Measurements from ENCODE around the gene STK35.

The STK35 gene

DNA sequence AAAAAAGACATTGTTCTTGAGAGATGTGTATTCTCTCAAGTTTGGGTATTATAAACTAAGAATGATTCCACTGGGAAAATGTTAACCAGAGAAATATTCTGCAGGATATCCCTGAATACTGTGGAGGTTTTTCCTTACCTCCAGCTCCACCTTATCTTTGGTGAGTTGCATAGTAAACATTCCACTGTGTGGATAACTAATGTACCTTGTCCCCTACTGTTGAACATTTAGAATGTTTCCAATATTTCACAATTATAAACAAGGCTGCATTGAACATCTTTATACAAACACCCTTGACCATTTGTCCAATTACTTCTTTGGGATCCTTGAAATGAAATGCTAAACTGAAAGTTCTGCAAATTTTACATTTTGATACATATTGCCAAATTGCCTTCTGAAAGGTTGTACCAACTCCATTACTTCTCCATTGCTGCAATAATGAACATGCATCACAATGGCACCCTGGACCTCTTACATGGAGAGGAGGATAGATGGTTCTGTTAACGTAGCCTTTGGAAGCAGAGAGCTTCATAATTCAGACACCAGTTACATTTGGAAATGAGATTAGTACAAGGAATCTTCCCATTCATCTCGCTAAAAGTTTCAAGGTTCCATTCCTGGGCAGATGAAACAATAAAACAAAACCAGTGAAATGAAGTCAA is 35.0 kb upstream of the STK35 start:
- no peak for DNase-seq (ENCODE audit: extremely low spot score)
- TF ChIP-seq SUZ12 (IDR thresholded peaks at IDR 0.05): no peak
- CTCF ChIA-PET: interaction anchor here (1.1 kb wide), 1 partner anchor 27 kb away, joined by 3 read pairs; no protein-coding TSS in a partner anchor
- POLR2A ChIA-PET: no interaction called here

DNA sequence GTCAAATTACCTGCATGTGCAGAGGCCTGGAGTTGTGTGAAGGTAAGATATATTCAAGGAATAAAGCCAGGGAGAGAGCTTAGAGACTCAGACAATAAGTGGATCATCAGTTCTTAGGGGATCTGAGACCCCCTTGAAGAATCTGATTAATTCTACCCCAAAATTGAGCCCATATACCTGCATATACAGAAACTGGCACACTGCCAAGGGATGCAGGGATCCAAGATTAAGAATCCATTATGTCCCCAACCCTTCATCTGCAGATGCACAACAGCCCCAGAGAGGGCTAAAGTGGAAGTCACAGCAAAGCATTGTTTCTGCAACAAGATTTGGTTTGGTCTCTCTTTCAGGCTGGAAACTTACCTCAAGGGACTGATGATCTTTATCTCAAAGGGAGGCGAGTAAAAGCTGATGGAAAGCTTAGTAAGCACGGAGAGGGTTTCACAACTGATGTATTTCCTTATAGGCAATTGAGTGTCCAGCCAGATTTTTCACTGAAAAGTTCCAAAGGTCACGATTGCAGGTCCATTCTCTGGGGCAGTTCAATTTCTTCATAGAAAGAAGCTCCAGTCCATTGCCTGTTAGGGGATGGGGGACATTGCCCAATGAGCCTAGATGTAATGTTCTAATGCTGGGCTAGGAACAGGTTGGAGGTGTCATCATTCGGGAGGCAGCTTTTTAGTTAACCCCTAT is 20.9 kb upstream of the STK35 start:
- no peak for TF ChIP-seq L3MBTL2 (conservative IDR thresholded peaks at IDR 0.05)
- TF ChIP-seq HDGF (IDR thresholded peaks at IDR 0.05; ENCODE audit: borderline replicate concordance): no peak
- TF ChIP-seq ZNF384 (IDR thresholded peaks at IDR 0.05): no peak
- TF ChIP-seq FOXA1 (IDR thresholded peaks at IDR 0.05): no peak
- TF ChIP-seq TARDBP (IDR thresholded peaks at IDR 0.05): no peak
- TF ChIP-seq FOXK2 (IDR thresholded peaks at IDR 0.05): no peak
- no peak for TF ChIP-seq LEF1 (IDR thresholded peaks at IDR 0.05; ENCODE audit: borderline replicate concordance)
- no peak for TF ChIP-seq NFRKB (IDR thresholded peaks at IDR 0.05)
- TF ChIP-seq SP1 (IDR thresholded peaks at IDR 0.05): no peak
- TF ChIP-seq FOXM1 (IDR thresholded peaks at IDR 0.05; ENCODE audit: borderline replicate concordance): no peak
- no peak for TF ChIP-seq CTBP1 (IDR thresholded peaks at IDR 0.05; ENCODE audit: borderline replicate concordance)
- no peak for TF ChIP-seq ELF4 (IDR thresholded peaks at IDR 0.05)
- TF ChIP-seq, protein P1, sequence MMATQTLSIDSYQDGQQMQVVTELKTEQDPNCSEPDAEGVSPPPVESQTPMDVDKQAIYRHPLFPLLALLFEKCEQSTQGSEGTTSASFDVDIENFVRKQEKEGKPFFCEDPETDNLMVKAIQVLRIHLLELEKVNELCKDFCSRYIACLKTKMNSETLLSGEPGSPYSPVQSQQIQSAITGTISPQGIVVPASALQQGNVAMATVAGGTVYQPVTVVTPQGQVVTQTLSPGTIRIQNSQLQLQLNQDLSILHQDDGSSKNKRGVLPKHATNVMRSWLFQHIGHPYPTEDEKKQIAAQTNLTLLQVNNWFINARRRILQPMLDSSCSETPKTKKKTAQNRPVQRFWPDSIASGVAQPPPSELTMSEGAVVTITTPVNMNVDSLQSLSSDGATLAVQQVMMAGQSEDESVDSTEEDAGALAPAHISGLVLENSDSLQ (IDR thresholded peaks at IDR 0.05): no peak
- TF ChIP-seq BHLHE40 (IDR thresholded peaks at IDR 0.05; ENCODE audit: borderline replicate concordance): no peak
- no peak for TF ChIP-seq SUZ12 (IDR thresholded peaks at IDR 0.05)
- TF ChIP-seq ARNT (IDR thresholded peaks at IDR 0.05): no peak
- DNase-seq (ENCODE audit: extremely low spot score): no peak
- ChIA-PET POLR2A (no interaction called here), CTCF (no interaction called here)

DNA sequence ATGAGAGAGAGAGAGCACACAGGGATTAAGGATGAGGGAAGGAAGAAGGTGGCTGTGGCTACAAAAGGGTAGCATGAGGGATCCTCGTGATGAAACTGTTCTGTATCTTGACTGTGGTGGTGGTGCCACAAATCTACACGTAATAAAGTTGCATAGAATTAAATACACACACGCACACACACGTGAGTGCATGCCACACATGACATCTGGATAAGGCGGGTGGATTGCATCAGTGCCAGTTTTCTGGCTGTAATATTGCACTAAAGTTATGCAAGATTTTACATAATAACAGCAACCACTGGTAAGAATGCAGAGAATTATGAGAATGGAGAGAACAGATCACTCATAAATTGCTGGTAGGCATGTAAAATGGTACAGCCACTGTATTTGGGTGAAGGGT is 16.9 kb upstream of the STK35 start:
- ChIA-PET POLR2A (no interaction called here), CTCF (no interaction called here)
- DNase-seq (ENCODE audit: extremely low spot score): no peak
- TF ChIP-seq ELF4 (IDR thresholded peaks at IDR 0.05) (no peak), L3MBTL2 (conservative IDR thresholded peaks at IDR 0.05) (no peak), SUZ12 (IDR thresholded peaks at IDR 0.05) (no peak), FOXM1 (IDR thresholded peaks at IDR 0.05; ENCODE audit: borderline replicate concordance) (no peak), TARDBP (IDR thresholded peaks at IDR 0.05) (no peak), FOXA1 (IDR thresholded peaks at IDR 0.05) (no peak), FOXK2 (IDR thresholded peaks at IDR 0.05) (no peak), NFRKB (IDR thresholded peaks at IDR 0.05) (no peak), LEF1 (IDR thresholded peaks at IDR 0.05; ENCODE audit: borderline replicate concordance) (no peak), ZNF384 (IDR thresholded peaks at IDR 0.05) (no peak), ARNT (IDR thresholded peaks at IDR 0.05) (no peak), HDGF (IDR thresholded peaks at IDR 0.05; ENCODE audit: borderline replicate concordance) (no peak), CTBP1 (IDR thresholded peaks at IDR 0.05; ENCODE audit: borderline replicate concordance) (no peak), SP1 (IDR thresholded peaks at IDR 0.05) (no peak), BHLHE40 (IDR thresholded peaks at IDR 0.05; ENCODE audit: borderline replicate concordance) (no peak)
- TF ChIP-seq, protein P1 (IDR thresholded peaks at IDR 0.05): no peak

DNA sequence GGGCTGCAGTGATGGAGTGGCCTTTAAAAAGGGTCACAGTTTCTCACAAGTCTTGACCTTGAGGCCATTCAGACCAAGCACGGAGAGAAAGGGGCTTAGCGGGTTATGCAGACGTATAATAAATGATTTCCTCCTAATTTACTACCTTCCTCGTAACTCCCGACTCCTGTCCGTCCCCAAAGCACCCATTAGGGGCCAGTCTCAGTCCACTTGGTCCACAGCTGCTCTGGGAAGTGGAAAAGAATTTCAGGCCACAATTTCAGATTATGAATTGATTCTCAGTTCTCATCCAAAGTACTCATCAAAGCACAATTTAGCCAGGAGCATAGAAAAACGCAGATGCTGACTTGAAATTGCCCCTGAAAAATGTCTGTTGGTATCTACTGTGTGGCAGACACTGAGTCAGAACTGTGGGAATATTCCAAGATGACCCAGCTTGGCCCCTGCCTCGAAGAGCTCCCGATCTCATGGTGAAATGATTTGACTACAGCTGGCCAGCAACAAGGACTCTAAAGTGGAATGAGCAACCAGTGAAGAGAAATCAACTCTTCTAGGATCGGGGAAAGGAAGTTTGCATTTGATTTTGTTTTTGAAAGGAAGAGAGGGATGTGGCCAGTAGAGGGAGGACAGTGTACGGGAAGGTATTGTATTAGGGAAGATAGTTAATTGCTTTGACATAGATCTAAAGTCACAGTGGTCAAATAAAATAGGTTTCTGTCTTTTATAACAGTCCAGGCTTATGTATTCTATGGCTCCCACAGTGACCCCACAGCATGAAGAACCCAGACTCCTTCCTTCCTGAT is 15.2 kb upstream of the STK35 start:
- ChIA-PET CTCF (no interaction called here), POLR2A (no interaction called here)
- no peak for DNase-seq (ENCODE audit: extremely low spot score)
- TF ChIP-seq SUZ12 (IDR thresholded peaks at IDR 0.05): no peak
- TF ChIP-seq HDGF (IDR thresholded peaks at IDR 0.05; ENCODE audit: borderline replicate concordance): no peak
- no peak for TF ChIP-seq BHLHE40 (IDR thresholded peaks at IDR 0.05; ENCODE audit: borderline replicate concordance)
- TF ChIP-seq FOXA1 (IDR thresholded peaks at IDR 0.05): no peak
- no peak for TF ChIP-seq LEF1 (IDR thresholded peaks at IDR 0.05; ENCODE audit: borderline replicate concordance)
- no peak for TF ChIP-seq TARDBP (IDR thresholded peaks at IDR 0.05)
- TF ChIP-seq, protein P1 (IDR thresholded peaks at IDR 0.05): no peak
- no peak for TF ChIP-seq SP1 (IDR thresholded peaks at IDR 0.05)
- no peak for TF ChIP-seq L3MBTL2 (conservative IDR thresholded peaks at IDR 0.05)
- TF ChIP-seq FOXM1 (IDR thresholded peaks at IDR 0.05; ENCODE audit: borderline replicate concordance): no peak
- TF ChIP-seq ELF4 (IDR thresholded peaks at IDR 0.05): no peak
- no peak for TF ChIP-seq CTBP1 (IDR thresholded peaks at IDR 0.05; ENCODE audit: borderline replicate concordance)
- no peak for TF ChIP-seq ZNF384 (IDR thresholded peaks at IDR 0.05)
- no peak for TF ChIP-seq NFRKB (IDR thresholded peaks at IDR 0.05)
- TF ChIP-seq FOXK2 (IDR thresholded peaks at IDR 0.05): no peak
- TF ChIP-seq ARNT (IDR thresholded peaks at IDR 0.05): no peak

DNA sequence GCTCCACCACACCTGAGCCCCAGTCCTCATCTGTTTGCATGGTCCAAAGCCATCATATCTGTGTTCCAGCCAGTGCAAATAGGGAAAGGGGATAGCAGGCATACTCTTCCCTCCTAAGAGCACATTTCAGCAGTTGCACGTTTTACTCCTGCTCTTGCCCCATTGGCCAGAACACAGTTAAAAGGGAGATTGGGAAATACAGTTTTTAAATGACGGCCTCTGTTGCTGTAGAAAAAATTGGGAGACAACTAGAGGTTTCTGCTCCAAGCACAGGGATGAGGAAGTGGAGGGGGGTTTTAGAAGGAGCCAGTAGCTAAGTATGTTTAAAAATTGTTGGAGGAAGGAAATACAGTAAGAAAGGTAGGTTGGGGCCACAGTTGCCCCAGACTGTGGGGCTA is 14.6 kb upstream of the STK35 start:
- no peak for DNase-seq (ENCODE audit: extremely low spot score)
- ChIA-PET CTCF (no interaction called here), POLR2A (no interaction called here)
- TF ChIP-seq FOXA1 (IDR thresholded peaks at IDR 0.05) (no peak), FOXK2 (IDR thresholded peaks at IDR 0.05) (no peak), HDGF (IDR thresholded peaks at IDR 0.05; ENCODE audit: borderline replicate concordance) (no peak), ZNF384 (IDR thresholded peaks at IDR 0.05) (no peak), BHLHE40 (IDR thresholded peaks at IDR 0.05; ENCODE audit: borderline replicate concordance) (no peak), L3MBTL2 (conservative IDR thresholded peaks at IDR 0.05) (no peak)

Measured in HEK293T (cell line).